ENCODE data around the gene TNKS1BP1.

TNKS1BP1 gene

GRCh38 chr11:57358991-57359390, 34.2 kb upstream of the TNKS1BP1 start:
- DNase-seq (ENCODE audit: low spot score) = no peak
- no peak for TF ChIP-seq CTCF (IDR thresholded peaks at IDR 0.05; ENCODE audit: extremely low read depth, missing control alignments)

- TF ChIP-seq CTCF (IDR thresholded peaks at IDR 0.05; ENCODE audit: extremely low read depth, missing control alignments) = no peak
- DNase-seq (ENCODE audit: low spot score) = no peak
Observed at GRCh38 chr11:57358543-57358961, 33.8 kb upstream of the TNKS1BP1 start.

GRCh38 chr11:57357856-57358255, 33.1 kb upstream of the TNKS1BP1 start:
- no peak for TF ChIP-seq CTCF (IDR thresholded peaks at IDR 0.05; ENCODE audit: extremely low read depth, missing control alignments)
- no peak for DNase-seq (ENCODE audit: low spot score)

- TF ChIP-seq CTCF (IDR thresholded peaks at IDR 0.05; ENCODE audit: extremely low read depth, missing control alignments) = no peak
- DNase-seq (ENCODE audit: low spot score) = no peak
Observed at GRCh38 chr11:57357310-57357709, 32.6 kb upstream of the TNKS1BP1 start.

GRCh38 chr11:57356268-57356667, 31.5 kb upstream of the TNKS1BP1 start:
- no peak for DNase-seq (ENCODE audit: low spot score)
- no peak for TF ChIP-seq CTCF (IDR thresholded peaks at IDR 0.05; ENCODE audit: extremely low read depth, missing control alignments)

GRCh38 chr11:57354699-57355098, 29.9 kb upstream of the TNKS1BP1 start:
- no peak for DNase-seq (ENCODE audit: low spot score)
- TF ChIP-seq CTCF (IDR thresholded peaks at IDR 0.05; ENCODE audit: extremely low read depth, missing control alignments) = no peak

- DNase-seq (ENCODE audit: low spot score) = no peak
- TF ChIP-seq CTCF (IDR thresholded peaks at IDR 0.05; ENCODE audit: extremely low read depth, missing control alignments) = no peak
Observed at GRCh38 chr11:57353852-57354251, 29.1 kb upstream of the TNKS1BP1 start.

All from GM20000 (cell line).